Karpas-422 (cell line): Measurements from ENCODE around the gene FOXN1. TPM values are rescaled to one million over a fixed set of nuclear protein-coding genes. Genes with fewer than 3 reads are reported as not detected.

ENCODE experiments used
- DNase-seq: peaks from one replicate; pipeline ENCODE4 v3.0.0-alpha.2; 2015
- H2AFZ ChIP-seq: fragments of 200-600 bp; sonication (generic); 2 replicates; pipeline ENCODE4 v1.6.1; 2014; ENCODE audit warnings: antibody characterized with exemption, low read length, mixed read lengths
- H3K27ac ChIP-seq: fragments of 200-600 bp; sonication (generic); 2 replicates; pipeline ENCODE4 v1.5.1; 2014; ENCODE audit warnings: mild to moderate bottlenecking, low read length, moderate library complexity
- H3K27me3 ChIP-seq: fragments of 200-600 bp; sonication (generic); 2 replicates; pipeline ENCODE4 v1.6.1; 2014; ENCODE audit warnings: low read length, mixed read lengths
- H3K36me3 ChIP-seq: fragments of 200-600 bp; sonication (generic); 2 replicates; pipeline ENCODE4 v1.6.1; 2014; ENCODE audit warnings: low read length, mixed read lengths; ENCODE audit not compliant: insufficient read depth
- H3K4me1 ChIP-seq: fragments of 200-600 bp; sonication (generic); 2 replicates; pipeline ENCODE4 v1.6.1; 2014; ENCODE audit warnings: mild to moderate bottlenecking, low read length, mixed read lengths
- H3K4me2 ChIP-seq: fragments of 200-600 bp; sonication (generic); 2 replicates; pipeline ENCODE4 v1.6.1; 2014; ENCODE audit warnings: low read length, low read depth, mild to moderate bottlenecking; ENCODE audit not compliant: poor library complexity, severe bottlenecking
- H3K4me3 ChIP-seq: fragments of 200-600 bp; sonication (generic); 2 replicates; pipeline ENCODE4 v1.5.1; 2014; ENCODE audit warnings: mild to moderate bottlenecking, antibody characterized with exemption, low read length, mixed read lengths
- H3K79me2 ChIP-seq: fragments of 200-600 bp; sonication (generic); 2 replicates; pipeline ENCODE4 v1.6.1; 2014; ENCODE audit warnings: mild to moderate bottlenecking, low read length, mixed read lengths
- H3K9ac ChIP-seq: fragments of 200-600 bp; sonication (generic); 2 replicates; pipeline ENCODE4 v1.6.0; 2014; ENCODE audit warnings: low read length
- H3K9me2 ChIP-seq: fragments of 200-600 bp; sonication (generic), shearing (Covaris generic); replicated peaks from 2 replicates; pipeline ENCODE4 v1.6.0; 2014; ENCODE audit warnings: mild to moderate bottlenecking, low read length, moderate library complexity; ENCODE audit not compliant: insufficient read depth
- H3K9me3 ChIP-seq: fragments of 300-700, 200-600 bp; sonication (generic); 2 replicates; pipeline ENCODE4 v1.6.1; 2014; ENCODE audit warnings: low read length, mixed read lengths
- H4K20me1 ChIP-seq: fragments of 200-600 bp; sonication (generic); 2 replicates; pipeline ENCODE4 v1.6.1; 2014; ENCODE audit warnings: mild to moderate bottlenecking, antibody characterized with exemption, low read length, low read depth; ENCODE audit not compliant: insufficient read depth
- total RNA-seq: library from RNA; depleted of rRNA; stranded (reverse); fragments of >200 nt; shearing (Covaris generic); gene quantifications from 2 replicates; pipeline ENCODE4 v1.2.3, GENCODE V29; 2014; ENCODE audit warnings: low replicate concordance

The FOXN1 gene
- total RNA-seq, 1 experiment from 2014 or later = not detected

DNA sequence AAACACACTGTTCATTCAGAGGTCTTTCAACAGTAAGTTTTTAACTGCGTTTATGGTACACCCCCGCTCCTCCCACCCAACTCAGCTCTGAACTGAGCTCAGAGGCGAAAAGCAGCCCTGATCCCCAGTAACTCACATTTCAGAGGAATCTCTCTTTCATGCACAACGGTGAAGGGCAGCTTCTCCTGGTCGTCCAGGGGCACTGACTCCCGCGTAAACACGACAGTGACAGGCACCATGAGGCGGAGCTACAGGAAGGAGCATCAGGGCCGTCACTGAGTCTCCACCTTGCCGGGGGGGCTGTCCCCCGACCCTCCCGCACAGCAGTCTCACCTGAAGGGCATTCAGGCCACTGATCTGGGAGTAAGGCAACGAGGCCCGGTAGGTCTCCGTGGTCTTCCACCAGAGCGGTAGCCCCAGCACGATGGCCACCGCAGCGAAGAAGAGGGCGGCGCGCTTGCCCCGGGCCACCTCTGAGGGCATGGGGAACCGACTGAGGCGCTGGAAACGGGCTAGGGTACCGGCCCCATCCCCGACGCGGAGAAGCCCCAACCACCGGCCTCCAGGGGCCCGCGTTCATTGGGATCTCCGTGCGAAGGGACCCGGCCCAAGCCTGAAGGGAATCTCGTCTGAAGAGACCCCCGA lies 64.7 kb downstream of the FOXN1 start:
- Histone ChIP-seq H3K4me3 (peak overlapping the region; percentile 97), H3K4me1 (peaks cover 64% of the 10 kb centered on the region), H3K36me3 (peaks cover 25% of the 10 kb centered on the region; the same call in 1 of the 2 replicates), H2AFZ (peak overlapping the region; percentile 89), H3K9me2 (no peaks in the 10 kb centered on the region), H3K4me2 (peak overlapping the region; percentile 74), H3K27me3 (no peaks in the 10 kb centered on the region), H3K9me3 (no peaks in the 10 kb centered on the region), H3K79me2 (peaks cover 47% of the 10 kb centered on the region), H4K20me1 (peaks cover 6% of the 10 kb centered on the region; the same call in 1 of the 2 replicates), H3K9ac (peak overlapping the region; percentile 98), H3K27ac (peak overlapping the region; percentile 58)
- DNase-seq = peak; percentile 76

DNA sequence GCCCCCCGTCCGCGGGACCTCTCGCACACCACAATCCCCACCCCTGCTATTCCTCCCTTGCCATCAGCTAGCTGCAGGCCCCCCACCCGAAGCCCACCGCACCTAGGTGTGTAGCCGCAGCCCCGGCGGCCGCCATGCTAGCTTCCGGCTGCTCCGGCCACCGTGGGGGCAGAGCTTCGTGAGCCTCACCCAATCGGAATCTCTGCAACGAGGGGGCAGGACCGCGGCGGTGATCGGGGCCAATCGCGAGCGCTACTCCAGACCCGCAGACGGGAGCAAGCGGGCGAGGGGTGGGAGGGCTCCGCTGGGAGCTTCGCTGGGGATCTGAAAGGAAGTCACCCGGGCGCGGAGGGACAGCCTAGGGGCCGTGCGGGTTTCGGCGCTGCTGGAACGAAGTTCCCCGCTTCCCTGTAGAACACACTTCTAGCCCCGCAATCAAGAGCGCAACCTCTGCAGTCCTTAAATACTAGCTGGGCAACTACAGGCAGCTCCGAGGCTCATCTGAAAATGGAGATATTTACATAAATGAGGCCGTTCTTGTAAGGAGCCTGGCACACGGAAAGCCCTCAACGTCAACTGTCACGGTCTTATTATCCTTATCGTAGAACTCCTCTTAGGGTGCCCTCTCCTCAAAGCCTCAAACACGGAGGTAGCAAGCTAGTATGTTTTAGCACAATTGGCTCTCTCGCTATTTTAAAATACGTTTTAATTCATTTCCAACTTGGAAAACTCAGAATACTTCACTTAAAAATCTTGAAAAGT lies 65.4 kb downstream of the FOXN1 start, which contains the start of gene PIGS:
PIGS (minus strand) TSS at position 164 of the 762 bp plus-strand sequence; CDS start at position 136, 28 bp downstream.
- H3K4me1 ChIP-seq = peaks cover 66% of the 10 kb centered on the region

DNA sequence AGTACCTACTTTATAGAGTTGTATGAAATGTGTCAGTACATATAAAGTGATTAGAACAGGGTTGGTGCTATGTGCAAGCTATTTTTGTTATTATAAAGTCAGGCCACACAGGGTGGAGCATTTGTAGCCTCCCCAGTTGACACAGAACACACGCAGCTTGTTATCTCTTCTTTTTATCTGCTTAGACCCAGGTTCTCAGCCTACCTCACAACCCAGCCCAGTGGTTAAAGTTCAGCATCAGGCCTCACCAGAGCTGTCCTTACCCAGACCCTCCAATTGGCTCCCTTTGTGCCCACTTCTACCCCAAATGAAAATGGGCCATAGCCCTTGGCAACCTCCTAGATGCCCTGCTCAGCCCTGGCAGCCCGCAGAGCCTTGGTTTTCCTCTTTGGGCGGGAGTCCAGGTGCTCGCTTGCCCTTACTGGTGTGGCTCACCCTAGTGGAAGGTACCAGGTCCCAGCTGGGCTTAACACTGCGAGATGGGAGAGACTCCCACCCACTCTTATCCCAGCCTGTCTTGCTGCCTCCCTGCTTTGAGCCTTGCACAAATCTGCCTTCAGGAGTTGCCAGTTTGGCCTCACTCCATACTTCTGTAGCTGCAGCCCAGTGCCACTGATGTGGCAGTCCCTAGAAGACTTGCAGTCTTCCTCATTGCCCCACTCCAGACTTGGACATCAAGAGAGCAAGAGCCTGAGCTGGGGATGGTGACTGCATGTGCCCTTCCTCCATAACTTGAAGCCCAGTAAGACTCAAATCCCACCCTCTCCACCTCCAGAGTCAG lies 66.3 kb downstream of the FOXN1 start:
- peaks cover 33% of the 10 kb centered on the region for H3K79me2 ChIP-seq
- H3K27me3 ChIP-seq = no peaks in the 10 kb centered on the region
- H3K4me1 ChIP-seq = peaks cover 64% of the 10 kb centered on the region
- no peaks in the 10 kb centered on the region for H3K9me3 ChIP-seq
- no peak for DNase-seq
- peak overlapping the region; percentile 97 for H3K4me3 ChIP-seq
- no peaks in the 10 kb centered on the region for H4K20me1 ChIP-seq
- H3K4me2 ChIP-seq = peak overlapping the region; percentile 74
- no peak overlapping the region for H2AFZ ChIP-seq
- H3K9me2 ChIP-seq = no peaks in the 10 kb centered on the region
- peak overlapping the region; percentile 98 for H3K9ac ChIP-seq
- H3K27ac ChIP-seq = peak overlapping the region; percentile 68
- H3K36me3 ChIP-seq = peaks cover 18% of the 10 kb centered on the region; the same call in 1 of the 2 replicates

More for the DNA sequence above, 65.4 kb downstream of the FOXN1 start, which contains the start of gene PIGS:
- Histone ChIP-seq H3K27ac (peak within 1 kb of the TSS; percentile 68), H2AFZ (peak within 1 kb of the TSS; percentile 89), H3K9me3 (no peaks in the 10 kb centered on the region), H3K79me2 (peaks cover 42% of the 10 kb centered on the region), H3K4me3 (peak within 1 kb of the TSS; percentile 97), H3K27me3 (no peaks in the 10 kb centered on the region), H4K20me1 (peaks cover 6% of the 10 kb centered on the region; the same call in 1 of the 2 replicates), H3K4me2 (peak within 1 kb of the TSS; percentile 74), H3K9me2 (no peaks in the 10 kb centered on the region), H3K36me3 (peaks cover 25% of the 10 kb centered on the region; the same call in 1 of the 2 replicates), H3K9ac (peak within 1 kb of the TSS; percentile 98)
- peak; percentile 97 for DNase-seq

DNA sequence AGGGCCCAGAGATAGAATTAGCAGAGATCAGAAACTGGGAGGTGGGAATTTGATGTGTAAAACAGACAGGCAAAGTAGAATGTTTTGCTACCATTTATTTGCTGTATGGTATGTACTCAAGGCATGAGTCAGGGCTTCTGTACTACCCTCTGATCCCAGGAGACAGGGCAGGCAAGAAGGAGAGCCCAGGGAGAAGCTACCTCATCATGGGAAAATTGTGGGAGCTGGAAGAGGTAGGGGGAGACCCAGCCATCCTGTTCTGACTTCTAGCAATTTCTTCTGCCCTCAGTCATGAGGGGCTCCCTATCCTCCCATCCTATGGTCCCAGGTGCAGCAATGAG lies 66.9 kb downstream of the FOXN1 start:
- Histone ChIP-seq H3K36me3 (peaks cover 24% of the 10 kb centered on the region; the same call in 1 of the 2 replicates), H2AFZ (no peak overlapping the region), H3K4me2 (peak overlapping the region; percentile 74), H3K4me3 (peak overlapping the region; percentile 97; the same call in 1 of the 2 replicates), H3K9me3 (no peaks in the 10 kb centered on the region), H4K20me1 (no peaks in the 10 kb centered on the region), H3K9me2 (no peaks in the 10 kb centered on the region), H3K79me2 (peaks cover 33% of the 10 kb centered on the region), H3K4me1 (peaks cover 63% of the 10 kb centered on the region), H3K9ac (peak overlapping the region; percentile 98), H3K27ac (peak overlapping the region; percentile 68), H3K27me3 (no peaks in the 10 kb centered on the region)
- DNase-seq = no peak

DNA sequence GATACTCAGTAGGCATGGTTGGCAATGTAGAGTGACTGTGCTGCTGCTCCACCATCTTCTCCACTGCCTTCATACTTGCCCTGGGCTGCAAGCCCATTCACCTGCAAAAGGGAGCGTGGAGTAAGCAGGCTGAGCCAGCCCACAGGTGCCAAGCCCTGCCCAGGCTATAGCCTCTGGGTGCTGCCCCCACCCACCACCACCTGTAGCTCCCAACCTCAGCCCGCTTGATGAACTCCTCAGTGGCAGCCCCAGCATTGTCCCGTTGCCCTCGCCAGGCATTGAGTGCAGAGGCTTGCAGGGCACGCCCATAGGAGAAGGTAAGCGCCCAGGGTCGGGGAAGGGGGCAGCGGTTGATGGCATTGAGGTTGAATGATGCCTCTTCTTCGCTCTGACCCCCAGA lies 67.4 kb downstream of the FOXN1 start:
- H3K36me3 ChIP-seq = peaks cover 28% of the 10 kb centered on the region; the same call in 1 of the 2 replicates
- H3K9me2 ChIP-seq = no peaks in the 10 kb centered on the region
- peaks cover 29% of the 10 kb centered on the region for H3K79me2 ChIP-seq
- no peak overlapping the region for H3K4me2 ChIP-seq
- no peak overlapping the region for H3K4me3 ChIP-seq
- DNase-seq = no peak
- no peaks in the 10 kb centered on the region for H3K9me3 ChIP-seq
- H3K27ac ChIP-seq = no peak overlapping the region
- H3K9ac ChIP-seq = no peak overlapping the region
- no peak overlapping the region for H2AFZ ChIP-seq
- peaks cover 58% of the 10 kb centered on the region for H3K4me1 ChIP-seq
- H3K27me3 ChIP-seq = no peaks in the 10 kb centered on the region
- no peaks in the 10 kb centered on the region for H4K20me1 ChIP-seq

DNA sequence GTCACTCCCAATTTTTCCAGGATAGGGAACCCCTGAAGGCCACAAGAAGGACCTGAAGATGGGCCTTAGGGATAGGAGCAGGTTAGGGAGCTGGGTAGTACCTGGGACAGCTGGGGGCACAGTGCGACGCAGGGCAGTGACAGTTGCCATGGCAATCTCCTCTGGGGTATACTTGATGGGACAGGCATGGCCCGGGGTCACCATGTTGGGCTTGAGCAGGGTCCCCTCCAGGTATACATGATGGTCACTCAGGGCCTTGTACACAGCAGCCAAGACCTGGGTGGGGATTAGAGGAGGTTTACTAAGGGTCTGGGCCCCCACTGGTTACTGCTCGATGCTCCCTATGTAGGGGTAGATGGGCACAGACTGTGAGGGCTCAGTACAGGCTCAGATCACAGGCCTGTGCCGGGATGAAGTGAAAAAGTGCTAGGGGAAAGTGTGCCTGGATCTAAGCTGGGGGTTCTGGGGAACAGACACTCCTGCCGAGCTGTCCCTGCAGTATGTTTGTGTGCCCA lies 67.9 kb downstream of the FOXN1 start:
- peaks cover 31% of the 10 kb centered on the region for H3K36me3 ChIP-seq
- H3K4me1 ChIP-seq = peaks cover 55% of the 10 kb centered on the region
- H3K9me2 ChIP-seq = no peaks in the 10 kb centered on the region
- H3K4me2 ChIP-seq = no peak overlapping the region
- no peaks in the 10 kb centered on the region for H3K9me3 ChIP-seq
- peaks cover 27% of the 10 kb centered on the region for H3K79me2 ChIP-seq
- H2AFZ ChIP-seq = no peak overlapping the region
- H3K9ac ChIP-seq = no peak overlapping the region
- no peaks in the 10 kb centered on the region for H4K20me1 ChIP-seq
- no peaks in the 10 kb centered on the region for H3K27me3 ChIP-seq
- no peak overlapping the region for H3K27ac ChIP-seq
- H3K4me3 ChIP-seq = no peak overlapping the region
- DNase-seq = no peak

DNA sequence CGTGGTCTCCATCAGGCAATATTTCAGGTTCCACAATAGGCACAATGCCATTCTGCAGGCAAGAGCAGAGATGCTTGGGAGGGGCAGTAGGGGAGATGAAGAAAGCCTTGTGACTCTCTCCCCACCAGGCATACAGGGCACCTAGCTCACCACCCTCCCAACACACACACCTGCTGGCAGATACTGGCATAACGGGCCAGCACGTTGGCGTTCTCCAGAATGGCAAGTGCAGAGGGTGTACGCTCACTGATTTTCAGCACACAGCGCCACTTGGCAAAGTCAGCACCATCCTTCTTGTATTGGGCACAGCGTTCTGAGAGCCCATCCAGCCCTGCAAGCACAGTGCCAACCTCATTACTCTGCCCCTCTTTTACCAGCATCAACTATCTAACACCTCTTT lies 68.4 kb downstream of the FOXN1 start:
- Histone ChIP-seq H3K27ac (no peak overlapping the region), H3K9me2 (no peaks in the 10 kb centered on the region), H3K79me2 (peaks cover 22% of the 10 kb centered on the region), H3K9me3 (no peaks in the 10 kb centered on the region), H4K20me1 (no peaks in the 10 kb centered on the region), H3K9ac (no peak overlapping the region), H3K36me3 (peaks cover 34% of the 10 kb centered on the region), H3K4me3 (no peak overlapping the region), H3K4me2 (no peak overlapping the region), H3K27me3 (no peaks in the 10 kb centered on the region), H2AFZ (no peak overlapping the region), H3K4me1 (peaks cover 50% of the 10 kb centered on the region)
- DNase-seq = peak; percentile 46
